Fibroblast of lung (primary cell): ENCODE measurements around the gene ABR.

ENCODE experiments used
- EZH2 ChIP-seq: IDR thresholded peaks from 2 replicates; pipeline ENCODE4 v1.5.1; 2012; ENCODE audit warnings: low read length, control low read depth, mild to moderate bottlenecking; ENCODE audit errors: missing control alignments
- TF ChIP-seq, protein P1 (sequence below), 2 donors: IDR thresholded peaks in 1 of 2; conservative IDR thresholded peaks in 1 of 2; 1 replicate in 1 of 2; 2 replicates in 1 of 2; pipeline ENCODE4 v1.5.1; 2011 to 2012; ENCODE audit warnings: low read length in 2 of 2, control low read depth in 1 of 2, inconsistent platforms in 1 of 2, low read depth in 1 of 2, mild to moderate bottlenecking in 1 of 2

DNA sequence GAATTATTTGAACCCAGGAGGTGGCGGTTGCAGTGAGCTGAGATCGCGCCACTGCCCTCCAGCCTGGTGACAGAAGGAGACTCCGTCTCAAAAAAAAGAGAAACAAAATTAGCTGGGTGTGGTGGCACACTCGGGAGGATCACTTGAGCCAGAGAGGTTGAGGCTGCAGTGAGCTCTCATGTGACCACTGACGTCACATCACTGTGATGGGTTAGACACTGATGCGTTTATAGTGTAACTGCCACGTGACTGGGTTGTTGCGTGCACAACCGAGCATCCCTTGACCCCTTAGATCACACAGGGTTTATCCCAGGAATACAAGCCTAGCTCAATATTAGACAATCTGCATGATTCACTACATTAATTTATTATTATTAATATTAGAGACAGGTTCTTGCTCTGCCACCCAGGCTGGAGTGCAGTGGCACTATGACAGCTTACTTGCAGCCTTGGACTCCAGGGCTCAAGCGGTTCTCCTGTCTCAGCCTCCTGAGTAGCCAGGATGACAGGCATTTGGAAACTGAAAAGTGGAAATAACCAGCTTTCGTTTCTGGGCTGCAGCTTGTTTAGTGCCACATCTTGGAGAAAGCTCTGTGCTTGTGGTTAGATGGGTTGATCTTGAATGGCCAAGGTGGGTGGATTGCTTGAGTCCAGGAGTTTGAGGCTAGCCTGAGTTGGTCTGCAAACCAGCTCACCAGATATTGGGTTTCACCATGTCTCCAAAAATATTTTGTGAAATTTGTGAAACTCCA is 26.4 kb upstream of the ABR start:
- TF ChIP-seq, protein P1, sequence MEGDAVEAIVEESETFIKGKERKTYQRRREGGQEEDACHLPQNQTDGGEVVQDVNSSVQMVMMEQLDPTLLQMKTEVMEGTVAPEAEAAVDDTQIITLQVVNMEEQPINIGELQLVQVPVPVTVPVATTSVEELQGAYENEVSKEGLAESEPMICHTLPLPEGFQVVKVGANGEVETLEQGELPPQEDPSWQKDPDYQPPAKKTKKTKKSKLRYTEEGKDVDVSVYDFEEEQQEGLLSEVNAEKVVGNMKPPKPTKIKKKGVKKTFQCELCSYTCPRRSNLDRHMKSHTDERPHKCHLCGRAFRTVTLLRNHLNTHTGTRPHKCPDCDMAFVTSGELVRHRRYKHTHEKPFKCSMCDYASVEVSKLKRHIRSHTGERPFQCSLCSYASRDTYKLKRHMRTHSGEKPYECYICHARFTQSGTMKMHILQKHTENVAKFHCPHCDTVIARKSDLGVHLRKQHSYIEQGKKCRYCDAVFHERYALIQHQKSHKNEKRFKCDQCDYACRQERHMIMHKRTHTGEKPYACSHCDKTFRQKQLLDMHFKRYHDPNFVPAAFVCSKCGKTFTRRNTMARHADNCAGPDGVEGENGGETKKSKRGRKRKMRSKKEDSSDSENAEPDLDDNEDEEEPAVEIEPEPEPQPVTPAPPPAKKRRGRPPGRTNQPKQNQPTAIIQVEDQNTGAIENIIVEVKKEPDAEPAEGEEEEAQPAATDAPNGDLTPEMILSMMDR (conservative IDR thresholded peaks at IDR 0.05 in 1 of 2, IDR thresholded peaks at IDR 0.05 in 1 of 2; ENCODE audit: low read depth in 1 of 2, low read length in 2 of 2), result no peak
- TF ChIP-seq EZH2, result no peak
